GM19239 (cell line): ENCODE results near the gene LTB4R.

Experiments
- DNase-seq: peaks from one replicate; pipeline ENCODE4 v3.0.0; 2011; ENCODE audit warnings: low spot score; ENCODE audit not compliant: insufficient read length
- FAIRE-seq: peaks from 2 replicates; lab custom pipeline; 2011; peaks lifted over from hg19 to GRCh38; lab: Jason Lieb, UNC

LTB4R gene

DNA sequence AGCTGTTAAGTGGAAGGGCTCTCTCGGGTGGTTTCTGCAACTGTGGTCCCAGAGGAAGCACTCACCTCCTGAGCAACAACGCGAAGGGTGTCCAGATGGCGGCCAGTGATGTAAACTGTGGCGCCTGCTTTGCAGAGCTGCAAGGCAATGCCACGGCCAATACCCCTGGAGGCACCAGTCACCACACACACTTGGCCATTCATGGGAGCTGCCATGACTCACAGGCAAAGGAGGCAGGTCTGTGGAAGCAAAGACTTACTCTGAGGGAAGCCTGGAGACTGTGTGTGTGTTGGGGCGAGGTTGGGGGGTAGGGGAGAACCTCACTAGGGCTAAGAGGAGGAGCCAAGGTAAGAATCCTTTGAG, 12.4 kb upstream of the LTB4R start:
- DNase-seq (no peak), FAIRE-seq (no peak)

DNA sequence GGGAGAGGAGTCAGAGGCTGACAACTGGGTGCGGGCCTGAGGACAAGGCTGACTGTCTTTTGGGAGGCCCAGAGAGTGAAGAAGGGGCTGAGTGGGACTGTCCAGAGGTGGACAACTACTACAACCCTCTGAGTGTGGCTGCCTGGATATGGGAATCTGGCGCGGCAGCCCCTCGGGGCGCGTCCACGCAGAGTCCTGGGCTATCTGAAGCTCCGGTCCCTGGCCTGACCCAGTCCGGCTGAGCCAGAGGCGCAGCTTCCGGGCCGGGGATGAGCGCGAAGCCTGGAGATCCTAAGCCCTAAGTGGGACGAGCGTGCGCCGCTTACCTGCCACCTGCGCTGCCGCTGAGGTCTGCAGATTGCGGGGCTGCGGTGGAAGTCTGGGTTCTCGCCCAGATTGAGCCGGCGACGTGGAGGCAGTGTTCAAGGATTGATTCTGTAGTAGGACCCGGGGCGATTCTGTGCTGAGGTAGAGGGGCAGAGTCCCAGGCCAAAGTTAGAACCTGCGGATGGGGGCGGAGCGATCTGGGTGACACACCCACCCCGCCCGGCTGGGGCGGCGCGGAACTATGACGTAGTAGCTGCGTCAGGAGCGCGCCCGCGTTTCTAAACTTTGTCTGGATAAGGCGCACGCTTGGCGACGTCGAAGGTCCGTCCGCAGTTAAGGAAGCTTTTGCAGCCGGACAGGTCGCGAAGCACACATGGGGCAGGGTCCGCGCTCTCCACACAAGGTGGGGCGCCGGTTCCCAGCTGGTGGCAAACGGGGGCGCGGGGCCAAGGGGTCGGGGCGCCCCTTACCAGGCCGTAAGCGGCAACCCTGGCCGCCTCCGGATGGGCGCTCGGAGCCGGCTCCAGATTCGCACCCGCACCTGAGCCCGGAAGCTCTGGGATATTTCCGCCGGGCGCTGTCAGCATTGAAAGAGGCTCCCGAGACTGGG, 11.8 kb upstream of the LTB4R start, which contains the start of the genes DHRS1 and NOP9:
Gene DHRS1 (minus strand): TSS at position 526 of the 937 bp plus-strand sequence. CDS start 674 bp downstream, outside the sequence.
Gene NOP9 (plus strand): TSS at position 596 of the 937 bp plus-strand sequence. CDS start 105 bp downstream, at position 701.
- FAIRE-seq, result peak; percentile 91
- DNase-seq, result peak; percentile 89

DNA sequence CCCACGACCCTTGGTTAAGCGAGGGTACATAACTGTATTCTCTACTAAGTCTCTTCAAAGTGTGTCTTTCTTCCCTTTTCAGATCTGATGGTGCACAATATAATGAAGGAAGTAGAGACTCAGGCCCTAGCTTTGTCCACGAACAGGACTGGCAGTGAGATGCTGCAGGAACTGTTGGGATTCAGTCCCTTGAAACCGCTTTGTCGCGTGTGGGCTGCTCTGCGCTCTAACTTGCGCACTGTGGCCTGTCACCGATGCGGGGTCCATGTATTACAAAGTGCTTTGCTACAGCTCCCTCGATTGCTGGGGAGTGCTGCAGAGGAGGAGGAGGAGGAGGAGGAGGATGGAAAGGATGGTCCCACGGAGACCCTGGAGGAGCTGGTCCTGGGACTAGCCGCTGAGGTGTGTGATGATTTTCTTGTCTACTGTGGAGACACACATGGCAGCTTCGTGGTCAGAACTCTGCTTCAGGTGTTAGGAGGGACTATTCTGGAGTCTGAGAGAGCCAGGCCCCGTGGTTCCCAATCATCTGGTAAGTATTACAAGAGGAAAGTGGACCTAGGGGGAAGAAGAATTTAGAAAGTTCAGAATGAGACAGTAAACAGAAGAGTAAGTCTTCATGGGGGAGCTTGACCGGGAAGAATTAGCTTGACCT, 10.8 kb upstream of the LTB4R start:
- FAIRE-seq (no peak), DNase-seq (no peak)

DNA sequence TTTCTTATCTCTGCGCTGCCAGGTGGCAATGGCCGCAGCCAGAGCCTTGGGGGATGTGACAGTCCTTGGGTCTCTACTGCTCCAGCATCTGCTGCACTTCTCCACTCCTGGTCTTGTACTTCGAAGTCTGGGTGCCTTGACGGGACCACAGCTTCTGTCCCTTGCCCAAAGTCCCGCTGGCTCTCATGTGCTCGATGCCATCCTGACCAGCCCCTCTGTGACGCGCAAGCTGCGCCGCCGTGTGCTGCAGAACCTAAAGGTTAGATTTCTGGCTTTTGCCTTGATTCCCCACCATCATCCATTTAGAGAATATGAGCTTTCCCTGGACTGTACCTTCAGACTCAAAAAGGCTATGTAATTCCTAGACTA, 7.3 kb upstream of the LTB4R start:
- FAIRE-seq (no peak), DNase-seq (no peak)

DNA sequence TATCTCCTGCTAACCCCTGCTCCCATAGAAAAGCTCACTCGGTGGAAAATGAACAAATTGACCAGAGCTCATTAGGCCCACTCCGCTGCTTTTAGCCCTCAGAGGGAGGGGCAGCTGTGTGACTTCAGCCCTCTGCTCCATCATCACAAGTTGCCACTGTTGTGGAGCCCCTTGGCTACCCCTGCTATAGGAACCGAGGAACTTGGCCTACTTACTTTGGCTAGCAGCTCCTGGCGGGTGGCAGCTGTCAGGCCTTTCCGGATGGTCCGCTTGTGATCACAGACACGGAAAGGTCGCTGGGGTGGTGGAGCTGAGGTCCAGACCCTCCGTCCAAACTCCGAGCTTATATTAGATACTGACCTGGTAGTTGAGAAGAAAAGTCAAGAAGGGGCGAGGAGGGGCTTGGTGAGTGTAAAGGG, 4.1 kb upstream of the LTB4R start:
- FAIRE-seq (no peak), DNase-seq (no peak)

DNA sequence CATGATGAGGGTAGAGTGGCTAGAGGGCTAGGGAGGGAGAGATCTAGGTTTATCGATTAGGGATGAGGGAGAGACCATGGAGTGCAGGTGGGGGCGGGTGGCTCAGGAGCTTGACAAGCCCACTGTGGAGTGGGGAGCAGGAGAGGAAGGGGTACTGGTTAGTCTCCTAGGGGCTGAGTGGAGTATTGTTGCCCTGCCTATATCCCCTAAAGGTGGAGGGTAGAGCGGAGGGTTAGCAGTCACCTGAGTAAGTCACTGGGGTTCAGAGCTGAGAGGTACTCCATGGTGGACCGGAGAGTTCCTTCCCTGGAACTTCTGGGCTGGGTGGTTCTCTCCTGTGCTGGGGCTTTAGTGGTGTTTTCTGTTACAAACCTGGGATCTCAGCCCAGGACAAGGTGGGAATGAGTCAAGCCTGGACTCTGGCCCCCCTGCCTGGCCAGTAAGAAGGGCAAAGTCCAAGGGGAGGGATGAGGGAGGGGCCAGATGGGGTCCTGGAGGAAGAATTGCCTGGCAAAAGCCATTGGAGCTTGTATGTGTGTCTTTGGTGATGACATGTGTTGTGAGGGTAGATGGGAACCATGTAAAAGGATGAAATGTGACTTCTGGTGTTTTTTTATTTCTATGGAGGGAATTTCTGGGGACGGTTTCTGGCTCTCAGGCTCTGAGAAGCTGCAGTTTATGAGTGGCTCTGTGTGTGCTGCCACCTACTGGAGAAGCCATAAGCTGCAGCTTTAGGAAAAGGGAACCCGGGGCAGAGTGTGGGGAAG, 3.5 kb upstream of the LTB4R start, which contains the start of gene CIDEB:
Gene CIDEB (minus strand): TSS at position 403 of the 767 bp plus-strand sequence. CDS start 119 bp downstream, at position 284.
- FAIRE-seq (peak; percentile 86), DNase-seq (no peak)

DNA sequence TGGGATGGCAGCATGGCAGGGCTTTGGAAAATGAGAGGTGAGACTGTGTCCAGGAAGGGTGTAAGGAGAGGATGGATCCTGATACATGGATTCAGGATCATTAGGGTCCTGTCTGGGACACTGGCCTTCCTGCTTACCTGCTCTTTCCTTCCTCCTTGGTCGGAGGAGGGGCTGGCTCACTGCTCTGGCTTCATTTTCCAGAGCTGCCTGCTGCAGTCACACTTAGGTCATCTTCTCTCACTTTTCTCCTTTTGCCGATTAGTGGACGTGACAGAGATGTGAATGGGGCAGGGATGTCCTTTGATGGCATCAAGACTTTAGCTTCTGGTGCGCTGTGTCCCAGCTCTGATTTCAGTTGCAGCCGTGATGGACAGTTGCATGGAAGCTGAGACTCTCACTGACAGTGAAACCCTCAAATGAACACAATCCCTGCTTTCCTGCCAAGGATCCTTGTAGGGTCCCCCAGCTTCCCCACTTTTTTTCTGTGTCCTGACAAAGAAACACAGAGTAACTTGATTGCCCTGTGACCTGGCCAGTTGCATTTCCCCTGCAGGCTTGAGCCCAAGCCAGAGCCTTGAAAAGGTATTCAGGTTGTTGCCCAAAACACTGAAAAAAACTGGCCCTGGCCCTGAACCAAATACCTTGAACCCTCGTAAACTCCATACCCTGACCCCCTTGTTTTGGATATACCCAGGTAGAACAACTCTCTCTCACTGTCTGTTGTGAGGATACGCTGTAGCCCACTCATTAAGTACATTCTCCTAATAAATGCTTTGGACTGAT, 2.8 kb upstream of the LTB4R start:
- FAIRE-seq, result no peak
- DNase-seq, result no peak

DNA sequence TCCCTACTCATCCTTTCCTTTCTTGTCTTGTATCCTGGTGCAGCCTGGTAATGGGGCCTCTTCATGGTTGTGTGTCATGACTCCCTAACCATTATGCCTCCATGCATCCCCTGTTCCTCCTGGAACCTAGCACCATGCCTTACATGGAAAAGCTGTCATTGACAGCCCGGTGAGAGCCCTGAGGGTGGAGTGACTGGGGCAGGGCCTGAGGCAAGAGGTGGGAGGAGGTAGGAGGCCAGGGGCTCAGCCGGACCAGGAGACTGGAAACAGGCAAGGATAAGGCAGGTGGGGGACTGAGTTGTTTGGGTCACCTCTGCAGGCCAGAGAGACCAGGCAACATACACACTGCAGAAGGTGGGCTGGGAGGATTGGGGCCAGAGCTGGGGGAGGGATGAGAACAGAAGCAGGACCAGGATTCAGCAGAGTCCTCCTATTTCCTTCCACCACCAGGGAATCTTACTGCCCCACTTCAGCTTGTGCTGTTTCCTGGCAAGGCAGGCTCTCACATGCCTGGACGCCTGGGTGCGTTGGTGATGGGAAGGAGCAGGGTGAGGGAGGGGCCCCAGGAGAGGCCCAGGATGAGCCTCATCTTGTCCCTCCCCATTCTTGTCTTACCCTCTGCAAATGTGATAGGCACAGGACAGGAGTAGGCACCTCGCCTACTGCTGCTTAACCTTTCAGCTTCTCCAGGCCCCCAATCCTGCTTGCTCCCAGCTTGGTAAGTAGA, 1.6 kb upstream of the LTB4R start, which contains the start of gene LTB4R2:
Gene LTB4R2 (plus strand): TSS at position 603 of the 727 bp plus-strand sequence. CDS start 525 bp downstream, outside the sequence.
- DNase-seq, result no peak

DNA sequence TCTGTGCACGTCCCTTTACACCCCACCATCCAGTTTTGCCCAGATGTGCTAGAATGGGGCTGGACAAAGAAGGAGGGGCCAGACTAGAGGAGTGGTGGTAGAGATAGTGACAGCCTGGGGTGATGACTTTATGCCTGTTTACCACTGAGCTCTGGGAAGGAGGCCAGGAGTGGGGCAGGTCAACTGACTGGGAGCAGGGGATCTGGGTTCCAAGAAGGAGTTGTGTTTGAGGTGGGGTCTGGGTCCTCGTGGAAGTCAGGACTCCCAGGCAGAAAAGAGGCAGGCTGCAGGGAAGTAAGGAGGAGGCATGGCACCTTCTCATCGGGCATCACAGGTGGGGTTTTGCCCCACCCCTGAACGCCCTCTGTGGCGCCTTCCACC, 1.0 kb upstream of the LTB4R start:
- DNase-seq (no peak), FAIRE-seq (peak; percentile 11)

More for the DNA sequence above, 1.6 kb upstream of the LTB4R start, which contains the start of gene LTB4R2:
- FAIRE-seq, result no peak

DNA sequence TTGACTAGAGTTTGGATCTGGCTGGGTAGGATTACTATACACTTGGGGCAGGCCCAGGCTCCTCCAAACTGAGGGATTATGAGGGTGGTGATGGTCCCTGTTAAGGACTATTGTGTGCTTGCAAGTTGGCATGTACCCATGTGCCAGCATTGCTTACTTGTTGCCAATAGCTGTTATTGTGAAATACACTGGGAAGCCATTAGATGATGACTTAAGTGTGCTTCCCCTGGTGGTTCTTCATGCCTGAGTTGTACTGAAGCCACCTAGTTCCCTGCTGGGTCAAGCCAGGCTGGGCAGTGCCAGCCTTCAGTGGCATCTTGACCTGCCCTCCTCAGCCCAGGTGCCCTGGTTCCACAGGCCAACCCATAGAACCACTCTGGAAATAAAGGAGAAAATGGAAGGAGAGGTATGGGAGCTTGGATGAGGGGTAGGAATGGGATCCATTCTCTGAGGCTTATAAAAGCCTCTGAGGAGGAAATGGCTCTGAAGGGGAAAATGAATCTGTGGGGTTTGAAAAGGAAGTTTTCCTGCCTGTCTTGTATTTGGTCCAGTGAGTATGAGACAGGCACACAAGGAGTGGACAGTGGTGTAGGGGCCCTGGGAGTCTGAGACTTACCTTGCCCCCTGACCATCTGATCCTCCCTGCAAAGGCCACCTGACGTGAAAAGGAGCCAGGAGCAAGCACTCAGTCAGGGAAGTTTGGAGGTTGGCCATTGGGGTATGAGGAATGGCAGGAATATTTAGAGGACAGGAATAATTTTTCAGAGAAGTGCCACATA, 724 bp downstream of the LTB4R start:
- no peak for DNase-seq
- FAIRE-seq, result peak; percentile 23

DNA sequence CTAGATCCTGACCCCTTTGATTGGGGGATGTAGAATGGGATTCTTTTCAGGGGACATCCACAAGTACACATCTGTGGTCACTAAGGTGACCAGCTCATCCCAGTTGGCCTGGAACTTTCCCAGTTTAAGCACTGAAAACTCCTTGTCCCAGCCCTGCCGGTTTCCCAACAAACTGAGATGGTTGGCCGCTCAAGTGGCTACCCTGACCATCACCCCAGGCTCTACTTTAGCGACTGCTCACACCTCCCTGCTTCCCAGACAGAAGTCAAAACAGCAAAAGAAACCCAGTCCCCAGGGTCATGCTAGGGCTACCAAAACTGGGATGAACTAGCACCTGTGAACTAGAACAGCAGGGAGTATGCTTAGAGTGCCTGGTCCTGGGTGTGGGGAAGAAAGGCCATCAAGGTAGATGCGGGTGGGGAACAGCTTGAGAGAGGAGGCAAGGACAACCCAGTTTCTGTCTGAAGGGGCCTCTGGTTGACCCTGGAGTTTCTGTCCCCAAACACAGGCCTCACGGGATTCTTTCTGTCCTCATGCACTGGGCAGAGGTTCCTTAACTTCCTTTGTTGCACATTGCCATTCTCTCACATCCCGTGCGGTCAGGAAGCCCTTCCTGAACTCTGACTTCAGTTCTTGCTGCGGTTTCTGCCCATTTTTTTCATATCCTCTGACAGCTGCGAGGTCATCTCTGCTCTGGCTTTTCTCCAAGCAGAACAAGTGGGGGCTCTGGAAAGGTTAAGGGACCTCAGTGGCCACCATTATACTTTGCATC, 1.6 kb downstream of the LTB4R start:
- DNase-seq (no peak), FAIRE-seq (peak; percentile 52)

DNA sequence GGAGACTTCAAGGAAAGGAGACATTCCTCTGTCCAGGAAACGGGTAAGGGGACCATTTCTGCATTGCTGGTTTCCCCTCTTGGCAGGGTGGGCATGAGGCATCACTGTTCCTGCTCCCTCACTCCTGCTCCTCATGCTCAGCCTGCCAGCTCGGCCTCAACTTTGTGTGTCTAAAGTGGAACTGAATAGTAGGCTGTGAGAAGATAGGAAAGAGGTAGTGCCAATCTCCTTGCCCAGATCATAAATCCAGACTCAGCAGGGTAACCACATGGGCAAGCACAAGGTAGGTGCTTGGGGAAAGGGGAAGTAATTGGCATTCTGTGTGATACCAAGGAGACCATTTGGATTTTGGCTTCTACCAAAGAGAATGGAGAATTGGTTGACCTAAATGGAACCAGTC, 2.6 kb downstream of the LTB4R start:
- FAIRE-seq (no peak), DNase-seq (no peak)

DNA sequence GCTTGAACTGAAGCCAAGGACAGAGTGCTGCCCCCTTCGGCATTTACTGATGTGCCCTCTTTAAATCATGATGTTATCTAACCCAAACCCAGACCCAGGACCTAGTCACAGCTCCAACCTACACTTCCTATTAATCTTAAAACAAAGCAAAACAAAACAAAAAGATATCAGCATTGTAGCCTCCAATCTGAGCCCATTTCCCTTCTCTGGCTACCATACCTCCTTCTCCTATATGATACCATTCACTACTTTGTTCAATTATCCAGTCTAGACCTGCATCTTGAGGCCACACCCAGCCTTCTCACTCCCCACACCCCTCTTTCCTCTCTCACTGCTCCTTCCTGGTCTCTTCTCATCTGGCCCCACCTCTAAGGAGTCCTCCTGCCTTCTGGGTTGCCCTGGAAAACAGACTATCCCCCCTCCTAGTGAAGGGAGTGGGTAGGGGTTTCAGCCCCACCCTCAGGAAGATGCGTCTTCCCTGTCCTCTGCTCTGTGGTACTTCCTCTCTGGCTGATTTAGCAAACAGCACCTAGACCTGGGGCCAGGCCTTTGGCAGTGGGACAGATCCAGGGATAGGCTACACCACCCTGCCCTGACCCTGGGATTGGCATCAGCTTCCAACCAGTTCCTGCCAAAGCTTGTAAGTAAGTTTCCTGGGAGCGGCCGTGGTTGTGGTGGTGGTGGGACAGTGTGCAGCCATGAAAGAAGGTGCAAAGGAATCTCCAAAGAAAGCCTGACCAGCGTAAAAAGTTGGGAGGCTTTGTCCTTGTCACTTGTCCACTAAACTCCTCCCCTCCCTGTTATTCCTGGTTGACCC, 3.3 kb downstream of the LTB4R start:
- FAIRE-seq (no peak), DNase-seq (no peak)

DNA sequence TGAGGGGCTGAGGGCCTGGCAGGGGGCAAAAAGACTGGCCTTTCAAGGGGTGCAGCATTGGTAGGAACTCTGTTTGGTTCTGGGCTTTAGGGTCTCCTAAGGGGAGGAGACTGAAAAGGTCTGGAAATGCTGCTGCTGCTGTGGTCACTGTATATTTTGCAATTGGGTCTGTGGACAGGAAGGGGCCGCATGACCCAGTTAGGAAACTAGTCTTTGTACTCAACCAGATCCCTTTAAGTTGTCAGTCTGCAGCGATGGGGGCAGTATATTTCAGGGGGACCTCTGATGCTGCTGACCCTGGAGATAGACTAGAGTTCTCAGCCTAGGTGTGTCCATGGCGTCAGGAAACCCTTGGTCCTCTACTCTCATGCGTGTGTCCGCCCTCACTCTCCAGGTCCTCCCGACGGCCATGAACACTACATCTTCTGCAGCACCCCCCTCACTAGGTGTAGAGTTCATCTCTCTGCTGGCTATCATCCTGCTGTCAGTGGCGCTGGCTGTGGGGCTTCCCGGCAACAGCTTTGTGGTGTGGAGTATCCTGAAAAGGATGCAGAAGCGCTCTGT, 4.0 kb downstream of the LTB4R start:
- FAIRE-seq (no peak), DNase-seq (no peak)

DNA sequence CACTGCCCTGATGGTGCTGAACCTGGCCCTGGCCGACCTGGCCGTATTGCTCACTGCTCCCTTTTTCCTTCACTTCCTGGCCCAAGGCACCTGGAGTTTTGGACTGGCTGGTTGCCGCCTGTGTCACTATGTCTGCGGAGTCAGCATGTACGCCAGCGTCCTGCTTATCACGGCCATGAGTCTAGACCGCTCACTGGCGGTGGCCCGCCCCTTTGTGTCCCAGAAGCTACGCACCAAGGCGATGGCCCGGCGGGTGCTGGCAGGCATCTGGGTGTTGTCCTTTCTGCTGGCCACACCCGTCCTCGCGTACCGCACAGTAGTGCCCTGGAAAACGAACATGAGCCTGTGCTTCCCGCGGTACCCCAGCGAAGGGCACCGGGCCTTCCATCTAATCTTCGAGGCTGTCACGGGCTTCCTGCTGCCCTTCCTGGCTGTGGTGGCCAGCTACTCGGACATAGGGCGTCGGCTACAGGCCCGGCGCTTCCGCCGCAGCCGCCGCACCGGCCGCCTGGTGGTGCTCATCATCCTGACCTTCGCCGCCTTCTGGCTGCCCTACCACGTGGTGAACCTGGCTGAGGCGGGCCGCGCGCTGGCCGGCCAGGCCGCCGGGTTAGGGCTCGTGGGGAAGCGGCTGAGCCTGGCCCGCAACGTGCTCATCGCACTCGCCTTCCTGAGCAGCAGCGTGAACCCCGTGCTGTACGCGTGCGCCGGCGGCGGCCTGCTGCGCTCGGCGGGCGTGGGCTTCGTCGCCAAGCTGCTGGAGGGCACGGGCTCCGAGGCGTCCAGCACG, 4.7 kb downstream of the LTB4R start:
- DNase-seq, result no peak
- no peak for FAIRE-seq

DNA sequence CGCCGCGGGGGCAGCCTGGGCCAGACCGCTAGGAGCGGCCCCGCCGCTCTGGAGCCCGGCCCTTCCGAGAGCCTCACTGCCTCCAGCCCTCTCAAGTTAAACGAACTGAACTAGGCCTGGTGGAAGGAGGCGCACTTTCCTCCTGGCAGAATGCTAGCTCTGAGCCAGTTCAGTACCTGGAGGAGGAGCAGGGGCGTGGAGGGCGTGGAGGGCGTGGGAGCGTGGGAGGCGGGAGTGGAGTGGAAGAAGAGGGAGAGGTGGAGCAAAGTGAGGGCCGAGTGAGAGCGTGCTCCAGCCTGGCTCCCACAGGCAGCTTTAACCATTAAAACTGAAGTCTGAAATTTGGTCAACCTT, 5.3 kb downstream of the LTB4R start:
- FAIRE-seq, result no peak
- DNase-seq, result no peak
